ENCODE data around the gene MEIS3. TPM values are rescaled to one million over a fixed set of nuclear protein-coding genes. Genes with fewer than 3 reads are reported as not detected.

The MEIS3 gene
- polyA plus RNA-seq, 3 donors: not detected

- Mint-ChIP-seq H3K4me3 (peak overlapping the region in 1 of 2 donors; percentile 33), H3K4me1 (peaks cover 2% of the 10 kb centered on the region), H3K27ac (no peak overlapping the region), H3K27me3 (ENCODE audit: low read depth in 3 of 3) (peaks cover 12 to 39% (median 23%) of the 10 kb centered on the region in 3 donors), H3K36me3 (no peaks in the 10 kb centered on the region), H3K9me3 (peaks cover 0 to 11% (median 2%) of the 10 kb centered on the region in 7 donors)
- no peaks in the 10 kb centered on the region for H3K79me2 ChIP-seq (ENCODE audit: insufficient read depth, low read length)
- H3K27me3 ChIP-seq (ENCODE audit: control insufficient read depth in 2 of 2, insufficient read depth in 2 of 2, low read length in 2 of 2): peaks cover 0 to 6% of the 10 kb centered on the region in 2 donors
- no peak overlapping the region for H3K4me2 ChIP-seq (replicated peaks; ENCODE audit: extremely low read depth, low read length, poor library complexity, severe bottlenecking)
- no peaks in the 10 kb centered on the region for H3K36me3 ChIP-seq (replicated peaks in 1 of 2; ENCODE audit: control insufficient read depth in 1 of 2, insufficient read depth in 2 of 2, low read length in 2 of 2)
- intact Hi-C loops (cut with micrococcal nuclease): loop anchor here (2.0 to 10.0 kb wide), 3 partner anchors 78 to 262 kb away; partner anchors contain the start of gene NAPA (in 2 of the 2)
- DNase-seq: peak; percentile 59 to 71 (median 62)
- no peaks in the 10 kb centered on the region for H3K9me3 ChIP-seq (replicated peaks in 1 of 2; ENCODE audit: control insufficient read depth in 1 of 2, insufficient read depth in 1 of 2, low read length in 2 of 2)
- H2AFZ ChIP-seq (ENCODE audit: insufficient read depth, low read depth, low read length, poor library complexity, severe bottlenecking): peak overlapping the region; percentile 29
- no peak overlapping the region for H3K4me3 ChIP-seq (replicated peaks in 1 of 3; ENCODE audit: low read depth in 2 of 3, low read length in 3 of 3)
- no peak overlapping the region for H3K27ac ChIP-seq (ENCODE audit: low read depth in 1 of 2, low read length in 2 of 2)
- 37% methylated on average over 17 of the region's 17 CpGs for WGBS (ENCODE audit: insufficient coverage)
- no peaks in the 10 kb centered on the region for H4K20me1 ChIP-seq (ENCODE audit: insufficient read depth, low read length)
- peak; percentile 91 for TF ChIP-seq CTCF (IDR thresholded peaks at IDR 0.05)
- no peaks in the 10 kb centered on the region for H3K4me1 ChIP-seq (ENCODE audit: control insufficient read depth in 1 of 2, insufficient read depth in 2 of 2, low read length in 2 of 2)
- H3K9ac ChIP-seq (ENCODE audit: insufficient read depth, low read length, poor library complexity, severe bottlenecking): no peak overlapping the region
These were observed 17.5 kb upstream of the MEIS3 start for GRCh38 chr19:47436712-47437401.

DNA sequence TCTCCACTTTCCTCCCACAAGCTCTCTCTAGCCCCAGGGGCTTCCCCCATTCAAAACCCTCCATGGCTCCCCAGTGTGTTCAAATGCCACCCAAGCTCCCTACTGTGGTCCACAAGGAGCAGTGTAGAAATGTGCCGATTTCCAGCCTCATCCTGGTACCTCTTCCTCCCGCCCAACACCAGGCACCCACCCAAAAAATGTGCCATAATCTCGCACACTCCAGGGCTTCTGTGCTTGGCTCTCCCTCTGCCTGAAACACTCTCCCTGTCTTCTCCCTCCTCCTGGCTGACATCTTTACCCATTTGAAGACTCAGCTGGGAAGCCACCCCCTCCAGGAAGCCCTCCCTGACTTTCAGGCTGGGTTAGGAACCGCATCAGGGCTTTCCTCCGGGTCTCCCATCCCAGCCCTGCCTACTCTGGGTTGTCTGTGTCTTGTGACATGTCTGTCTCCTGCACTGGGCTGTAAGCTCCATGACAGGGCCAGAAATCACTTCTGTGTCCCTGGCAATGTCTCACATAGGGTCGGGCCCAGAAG, 16.6 kb upstream of the MEIS3 start:
- Mint-ChIP-seq H3K36me3 (no peaks in the 10 kb centered on the region), H3K27me3 (ENCODE audit: low read depth in 3 of 3) (peaks cover 21 to 37% (median 29%) of the 10 kb centered on the region in 3 donors), H3K9me3 (peaks cover 0 to 11% (median 3%) of the 10 kb centered on the region in 7 donors), H3K4me1 (peaks cover 2% of the 10 kb centered on the region), H3K27ac (peak overlapping the region in 2 of 7 donors; percentile 46 to 70), H3K4me3 (peak overlapping the region in 1 of 2 donors; percentile 7)
- no peak overlapping the region for H3K4me2 ChIP-seq (replicated peaks; ENCODE audit: extremely low read depth, low read length, poor library complexity, severe bottlenecking)
- no peaks in the 10 kb centered on the region for H3K4me1 ChIP-seq (ENCODE audit: control insufficient read depth in 1 of 2, insufficient read depth in 2 of 2, low read length in 2 of 2)
- no peaks in the 10 kb centered on the region for H4K20me1 ChIP-seq (ENCODE audit: insufficient read depth, low read length)
- no peak overlapping the region for H3K27ac ChIP-seq (ENCODE audit: low read depth in 1 of 2, low read length in 2 of 2)
- no peak for DNase-seq
- H3K27me3 ChIP-seq (ENCODE audit: control insufficient read depth in 2 of 2, insufficient read depth in 2 of 2, low read length in 2 of 2): peaks cover 0 to 15% of the 10 kb centered on the region in 2 donors
- H3K9me3 ChIP-seq (replicated peaks in 1 of 2; ENCODE audit: control insufficient read depth in 1 of 2, insufficient read depth in 1 of 2, low read length in 2 of 2): no peaks in the 10 kb centered on the region
- 88% methylated on average over 6 of the region's 6 CpGs for WGBS (ENCODE audit: insufficient coverage)
- no peaks in the 10 kb centered on the region for H3K36me3 ChIP-seq (replicated peaks in 1 of 2; ENCODE audit: control insufficient read depth in 1 of 2, insufficient read depth in 2 of 2, low read length in 2 of 2)
- H3K79me2 ChIP-seq (ENCODE audit: insufficient read depth, low read length): no peaks in the 10 kb centered on the region
- no peak for TF ChIP-seq CTCF (IDR thresholded peaks at IDR 0.05)
- no peak overlapping the region for H3K4me3 ChIP-seq (replicated peaks in 1 of 3; ENCODE audit: low read depth in 2 of 3, low read length in 3 of 3)
- no peak overlapping the region for H3K9ac ChIP-seq (ENCODE audit: insufficient read depth, low read length, poor library complexity, severe bottlenecking)
- H2AFZ ChIP-seq (ENCODE audit: insufficient read depth, low read depth, low read length, poor library complexity, severe bottlenecking): no peak overlapping the region
- intact Hi-C loops (cut with micrococcal nuclease): loop anchor here (2.0 to 10.0 kb wide), 3 partner anchors 79 to 263 kb away; partner anchors contain the start of gene NAPA (in 2 of the 2)
